PC-9 (cell line): Measurements from ENCODE around the gene TOMM6.

Experiments
- CTCF ChIP-seq: fragments of 200-600 bp; sonication (generic); conservative IDR thresholded peaks from 2 replicates; pipeline ENCODE4 v1.6.1; 2017; ENCODE audit warnings: mixed run types, antibody characterized with exemption, mild to moderate bottlenecking, moderate library complexity
- EZH2 ChIP-seq: fragments of 200-600 bp; sonication (generic); IDR thresholded peaks from 2 replicates; pipeline ENCODE4 v1.8.0; 2017; ENCODE audit warnings: antibody characterized with exemption, low read depth

- TF ChIP-seq CTCF (no peak), EZH2 (no peak)
These were observed 31.0 kb downstream of the TOMM6 start for GRCh38 chr6:41818271-41819054.
